ENCODE measurements around the gene SLC13A3.

The SLC13A3 gene

DNA sequence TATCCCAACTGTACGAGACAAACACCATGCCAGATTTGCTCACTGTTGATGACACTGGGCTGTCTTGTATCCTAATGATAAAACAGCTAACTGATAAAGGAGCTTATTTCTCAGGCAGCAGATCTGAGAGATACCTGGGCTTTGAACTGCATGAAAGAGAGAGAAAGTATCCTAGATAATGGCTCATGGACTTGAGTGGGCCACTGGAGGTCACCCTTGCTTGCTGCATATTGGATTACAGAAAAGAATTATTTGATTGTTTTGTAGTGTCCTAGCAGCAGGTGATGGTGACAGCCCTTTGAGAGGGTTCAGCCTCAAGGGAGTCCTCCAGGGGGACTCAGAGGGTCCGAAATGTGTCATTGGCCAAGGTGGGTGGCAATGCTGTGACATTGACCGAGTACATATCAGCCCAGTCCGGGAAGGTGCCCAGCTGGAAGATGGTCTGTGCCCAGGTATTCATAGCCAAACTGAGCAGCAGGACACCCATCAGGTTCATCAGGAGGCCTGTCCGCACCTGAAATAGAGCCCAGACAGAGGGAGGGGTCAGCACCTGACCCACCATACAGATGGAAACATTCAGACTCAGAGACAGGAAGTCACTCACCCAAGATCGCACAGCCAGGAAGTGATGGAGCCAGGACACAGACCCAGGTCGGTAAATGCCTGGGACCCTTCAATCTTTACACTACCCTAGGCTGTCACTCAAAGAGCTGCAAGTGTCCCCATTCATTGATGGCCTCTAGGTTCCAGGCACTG is 91.4 kb downstream of the SLC13A3 start:
- no peak for DNase-seq (ENCODE audit: low read depth)
- no peak overlapping the region for H3K4me3 ChIP-seq (ENCODE audit: low read depth, low read length)
- TF ChIP-seq, protein P1, sequence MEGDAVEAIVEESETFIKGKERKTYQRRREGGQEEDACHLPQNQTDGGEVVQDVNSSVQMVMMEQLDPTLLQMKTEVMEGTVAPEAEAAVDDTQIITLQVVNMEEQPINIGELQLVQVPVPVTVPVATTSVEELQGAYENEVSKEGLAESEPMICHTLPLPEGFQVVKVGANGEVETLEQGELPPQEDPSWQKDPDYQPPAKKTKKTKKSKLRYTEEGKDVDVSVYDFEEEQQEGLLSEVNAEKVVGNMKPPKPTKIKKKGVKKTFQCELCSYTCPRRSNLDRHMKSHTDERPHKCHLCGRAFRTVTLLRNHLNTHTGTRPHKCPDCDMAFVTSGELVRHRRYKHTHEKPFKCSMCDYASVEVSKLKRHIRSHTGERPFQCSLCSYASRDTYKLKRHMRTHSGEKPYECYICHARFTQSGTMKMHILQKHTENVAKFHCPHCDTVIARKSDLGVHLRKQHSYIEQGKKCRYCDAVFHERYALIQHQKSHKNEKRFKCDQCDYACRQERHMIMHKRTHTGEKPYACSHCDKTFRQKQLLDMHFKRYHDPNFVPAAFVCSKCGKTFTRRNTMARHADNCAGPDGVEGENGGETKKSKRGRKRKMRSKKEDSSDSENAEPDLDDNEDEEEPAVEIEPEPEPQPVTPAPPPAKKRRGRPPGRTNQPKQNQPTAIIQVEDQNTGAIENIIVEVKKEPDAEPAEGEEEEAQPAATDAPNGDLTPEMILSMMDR (IDR thresholded peaks at IDR 0.05; ENCODE audit: low read depth, low read length) = no peak
- no peak for TF ChIP-seq MYC (IDR thresholded peaks at IDR 0.05; ENCODE audit: low read depth, low read length)
- no peak for TF ChIP-seq POLR2A (IDR thresholded peaks at IDR 0.05; ENCODE audit: extremely low read depth, insufficient read length)
- TF ChIP-seq, protein P2, sequence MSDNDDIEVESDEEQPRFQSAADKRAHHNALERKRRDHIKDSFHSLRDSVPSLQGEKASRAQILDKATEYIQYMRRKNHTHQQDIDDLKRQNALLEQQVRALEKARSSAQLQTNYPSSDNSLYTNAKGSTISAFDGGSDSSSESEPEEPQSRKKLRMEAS (IDR thresholded peaks at IDR 0.05; ENCODE audit: low read depth, low read length) = no peak

DNA sequence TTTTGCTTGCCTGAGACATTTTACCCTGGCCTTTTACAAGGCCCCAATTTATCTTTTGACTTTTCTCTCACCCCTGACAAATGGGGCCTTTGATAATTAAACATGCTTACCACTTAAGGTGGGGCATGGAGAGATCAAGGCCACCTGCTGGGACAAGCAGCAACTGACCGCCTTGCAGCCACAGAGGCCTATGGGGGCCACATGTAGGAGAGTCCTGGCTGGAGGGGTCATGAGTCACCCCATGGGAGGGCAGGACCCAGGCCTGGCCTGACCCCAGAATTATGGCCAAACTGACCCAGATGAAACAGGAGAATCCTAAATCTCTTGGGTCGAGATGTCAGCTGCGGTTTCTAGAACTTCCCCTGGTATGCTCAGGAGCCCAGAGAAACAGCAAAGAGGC is 92.3 kb downstream of the SLC13A3 start:
- DNase-seq (ENCODE audit: low read depth) = no peak
- TF ChIP-seq, protein P2 (IDR thresholded peaks at IDR 0.05; ENCODE audit: low read depth, low read length) = no peak
- no peak for TF ChIP-seq MYC (IDR thresholded peaks at IDR 0.05; ENCODE audit: low read depth, low read length)

DNA sequence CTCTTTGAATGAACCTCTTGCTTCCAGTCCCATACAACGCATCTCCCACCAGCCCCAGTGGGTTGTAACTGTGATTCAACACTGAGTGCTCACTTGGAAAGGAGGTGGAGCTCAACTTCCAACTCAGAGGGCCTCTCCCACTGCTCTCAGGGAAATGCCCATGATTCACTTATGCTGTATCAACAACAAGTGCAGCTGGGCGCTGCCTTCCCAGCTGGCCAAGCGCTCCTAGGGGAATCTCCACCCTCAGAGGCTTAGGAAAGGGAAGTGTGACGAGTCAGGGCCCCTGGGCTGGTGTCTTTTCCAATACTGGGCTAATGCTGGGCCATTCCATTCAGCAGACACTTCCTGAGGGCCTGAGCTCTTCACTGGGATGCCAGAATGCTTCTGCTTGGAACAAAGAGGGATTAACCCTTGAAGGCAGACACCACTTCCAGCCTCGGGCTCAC is 92.7 kb downstream of the SLC13A3 start:
- DNase-seq (ENCODE audit: low read depth) = no peak
- TF ChIP-seq, protein P2 (IDR thresholded peaks at IDR 0.05; ENCODE audit: low read depth, low read length) = no peak
- TF ChIP-seq, protein P1 (IDR thresholded peaks at IDR 0.05; ENCODE audit: low read depth, low read length) = no peak
- TF ChIP-seq MYC (IDR thresholded peaks at IDR 0.05; ENCODE audit: low read depth, low read length) (no peak), POLR2A (IDR thresholded peaks at IDR 0.05; ENCODE audit: extremely low read depth, insufficient read length) (no peak)
- no peak overlapping the region for H3K4me3 ChIP-seq (ENCODE audit: low read depth, low read length)

More for the DNA sequence above, 92.3 kb downstream of the SLC13A3 start:
- H3K4me3 ChIP-seq (ENCODE audit: low read depth, low read length) = no peak overlapping the region

DNA sequence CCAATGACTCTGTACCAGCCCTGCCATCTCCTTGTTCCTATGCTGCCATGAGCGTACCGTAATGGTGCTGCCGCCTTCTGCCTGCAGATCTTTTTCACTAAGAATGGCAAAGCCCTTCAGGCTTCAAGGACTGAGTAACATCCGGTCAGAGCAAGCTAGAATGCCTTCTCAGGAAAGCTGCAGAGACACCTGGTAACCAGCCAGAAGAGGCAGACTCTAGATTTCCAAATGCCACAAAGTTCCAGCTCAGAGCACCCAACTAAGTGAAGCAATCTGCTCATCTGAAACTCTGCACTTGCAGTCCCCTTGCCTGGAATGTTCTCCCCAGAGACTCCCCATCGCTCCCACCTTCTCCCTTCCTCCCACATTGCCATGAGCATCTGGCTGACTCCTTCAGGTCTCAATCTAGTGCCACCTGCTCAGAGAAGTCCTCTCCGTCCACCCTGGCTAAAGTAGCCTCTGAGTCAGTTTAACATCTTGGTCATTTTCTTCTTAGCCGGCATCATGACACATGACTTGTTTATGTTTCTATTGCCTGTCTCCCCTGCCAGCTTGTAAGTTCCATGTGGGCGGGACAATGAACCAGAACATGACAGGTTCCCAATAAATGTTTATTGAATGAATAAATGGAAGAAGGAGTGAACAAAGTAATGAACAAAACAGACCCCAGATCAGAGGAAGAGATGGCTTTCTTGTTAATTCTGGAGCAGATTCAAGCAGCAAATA is 93.9 kb downstream of the SLC13A3 start:
- TF ChIP-seq, protein P2 (IDR thresholded peaks at IDR 0.05; ENCODE audit: low read depth, low read length) = no peak
- TF ChIP-seq MYC (IDR thresholded peaks at IDR 0.05; ENCODE audit: low read depth, low read length) = no peak
- TF ChIP-seq, protein P1 (IDR thresholded peaks at IDR 0.05; ENCODE audit: low read depth, low read length) = no peak
- TF ChIP-seq POLR2A (IDR thresholded peaks at IDR 0.05; ENCODE audit: extremely low read depth, insufficient read length) = no peak
- H3K4me3 ChIP-seq (ENCODE audit: low read depth, low read length) = no peak overlapping the region
- DNase-seq (ENCODE audit: low read depth) = no peak

DNA sequence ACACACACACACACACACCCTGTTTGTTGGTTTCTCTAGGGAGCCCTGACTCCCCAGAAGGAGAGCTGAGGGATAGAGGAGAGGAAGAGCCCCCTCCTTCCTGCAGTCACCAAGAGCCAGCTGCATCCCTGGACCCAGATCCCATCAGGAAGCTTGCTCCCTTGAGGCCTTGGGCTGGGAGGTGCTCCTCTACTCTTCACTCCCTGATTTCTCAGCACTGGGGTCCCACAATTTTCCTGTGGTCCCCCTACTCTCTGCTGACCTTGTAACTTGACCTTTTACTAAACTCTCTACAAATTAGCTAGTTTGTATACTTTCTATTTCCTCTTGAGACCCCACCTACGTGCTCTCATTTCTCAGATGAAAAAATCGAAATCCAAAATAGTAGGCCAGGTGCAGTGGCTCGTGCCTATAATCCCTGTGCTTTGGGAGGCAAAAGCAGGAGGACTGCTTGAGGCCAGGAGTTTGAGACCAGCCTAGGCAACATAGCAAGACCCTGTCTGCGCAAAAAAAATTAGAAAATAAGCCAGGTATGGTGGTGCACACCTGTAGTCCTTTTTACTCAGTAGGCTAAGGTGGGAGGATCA is 95.8 kb downstream of the SLC13A3 start:
- TF ChIP-seq POLR2A (IDR thresholded peaks at IDR 0.05; ENCODE audit: extremely low read depth, insufficient read length) (no peak), MYC (IDR thresholded peaks at IDR 0.05; ENCODE audit: low read depth, low read length) (no peak)
- TF ChIP-seq, protein P1 (IDR thresholded peaks at IDR 0.05; ENCODE audit: low read depth, low read length) = no peak
- TF ChIP-seq, protein P2 (IDR thresholded peaks at IDR 0.05; ENCODE audit: low read depth, low read length) = no peak
- DNase-seq (ENCODE audit: low read depth) = no peak
- H3K4me3 ChIP-seq (ENCODE audit: low read depth, low read length) = no peak overlapping the region

Data from NB4 (cell line).